Endothelial cell (in vitro differentiated cells): ENCODE measurements around the gene SIVA1. TPM values are rescaled to one million over a fixed set of nuclear protein-coding genes. Genes with fewer than 3 reads are reported as not detected.

Experiments
- DNase-seq: peaks from one replicate; pipeline ENCODE4 v3.0.0; 2021; ENCODE audit warnings: low spot score
- H3K27ac Mint-ChIP-seq: one replicate; pipeline ENCODE4 v1.8.0; 2021; ENCODE audit warnings: mixed read lengths, inconsistent platforms; ENCODE audit not compliant: unreplicated experiment
- H3K27me3 Mint-ChIP-seq: one replicate; pipeline ENCODE4 v1.8.0; 2021; ENCODE audit warnings: mild to moderate bottlenecking, moderate library complexity, mixed read lengths, inconsistent platforms; ENCODE audit not compliant: unreplicated experiment
- H3K36me3 Mint-ChIP-seq: one replicate; pipeline ENCODE4 v1.8.0; 2021; ENCODE audit warnings: mild to moderate bottlenecking, low read depth, mixed read lengths, inconsistent platforms; ENCODE audit not compliant: unreplicated experiment
- H3K4me1 Mint-ChIP-seq: one replicate; pipeline ENCODE4 v1.8.0; 2021; ENCODE audit warnings: mild to moderate bottlenecking, mixed read lengths, inconsistent platforms; ENCODE audit not compliant: unreplicated experiment
- H3K4me3 Mint-ChIP-seq: one replicate; pipeline ENCODE4 v1.8.0; 2021; ENCODE audit warnings: mild to moderate bottlenecking, mixed read lengths, inconsistent platforms; ENCODE audit not compliant: unreplicated experiment
- H3K9me3 Mint-ChIP-seq: one replicate; pipeline ENCODE4 v1.8.0; 2021; ENCODE audit warnings: mixed read lengths, inconsistent platforms; ENCODE audit not compliant: unreplicated experiment
- total RNA-seq: library from RNA; stranded (reverse); fragmentation: NEBNext Ultra II Directional; extraction: Animal tissue kit (Norgen Biotek cat#: 25700); gene quantifications from one replicate; pipeline ENCODE4 v1.2.1, GENCODE V29; 2021; ENCODE audit not compliant: unreplicated experiment
- TF ChIP-seq, protein P1 (sequence below): fragments of 200-600 bp; sonication (generic); IDR thresholded peaks from one replicate; pipeline ENCODE4 v1.5.0; 2021; ENCODE audit warnings: antibody characterized with exemption; ENCODE audit not compliant: unreplicated experiment

The SIVA1 gene
- total RNA-seq, 1 donor from 2014 or later, result 84.3 TPM

- H3K36me3 Mint-ChIP-seq, result peaks cover 14% of the 10 kb centered on the region
- H3K27ac Mint-ChIP-seq, result no peak overlapping the region
- no peak overlapping the region for H3K4me3 Mint-ChIP-seq
- TF ChIP-seq, protein P1, sequence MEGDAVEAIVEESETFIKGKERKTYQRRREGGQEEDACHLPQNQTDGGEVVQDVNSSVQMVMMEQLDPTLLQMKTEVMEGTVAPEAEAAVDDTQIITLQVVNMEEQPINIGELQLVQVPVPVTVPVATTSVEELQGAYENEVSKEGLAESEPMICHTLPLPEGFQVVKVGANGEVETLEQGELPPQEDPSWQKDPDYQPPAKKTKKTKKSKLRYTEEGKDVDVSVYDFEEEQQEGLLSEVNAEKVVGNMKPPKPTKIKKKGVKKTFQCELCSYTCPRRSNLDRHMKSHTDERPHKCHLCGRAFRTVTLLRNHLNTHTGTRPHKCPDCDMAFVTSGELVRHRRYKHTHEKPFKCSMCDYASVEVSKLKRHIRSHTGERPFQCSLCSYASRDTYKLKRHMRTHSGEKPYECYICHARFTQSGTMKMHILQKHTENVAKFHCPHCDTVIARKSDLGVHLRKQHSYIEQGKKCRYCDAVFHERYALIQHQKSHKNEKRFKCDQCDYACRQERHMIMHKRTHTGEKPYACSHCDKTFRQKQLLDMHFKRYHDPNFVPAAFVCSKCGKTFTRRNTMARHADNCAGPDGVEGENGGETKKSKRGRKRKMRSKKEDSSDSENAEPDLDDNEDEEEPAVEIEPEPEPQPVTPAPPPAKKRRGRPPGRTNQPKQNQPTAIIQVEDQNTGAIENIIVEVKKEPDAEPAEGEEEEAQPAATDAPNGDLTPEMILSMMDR, result no peak
- peaks cover 30% of the 10 kb centered on the region for H3K27me3 Mint-ChIP-seq
- H3K4me1 Mint-ChIP-seq, result peaks cover 2% of the 10 kb centered on the region
- H3K9me3 Mint-ChIP-seq, result no peaks in the 10 kb centered on the region
- DNase-seq, result no peak
These were observed 28.5 kb upstream of the SIVA1 start for GRCh38 chr14:104724407-104724980.

- Mint-ChIP-seq H3K9me3 (no peaks in the 10 kb centered on the region), H3K27ac (no peak overlapping the region), H3K4me3 (peak overlapping the region; percentile 69), H3K27me3 (peaks cover 25% of the 10 kb centered on the region), H3K4me1 (peaks cover 2% of the 10 kb centered on the region), H3K36me3 (peaks cover 7% of the 10 kb centered on the region)
- DNase-seq, result peak; percentile 50
- TF ChIP-seq, protein P1, result no peak
These were observed 27.8 kb upstream of the SIVA1 start for GRCh38 chr14:104724981-104725771.

- TF ChIP-seq, protein P1, result no peak
- Mint-ChIP-seq H3K9me3 (no peaks in the 10 kb centered on the region), H3K36me3 (peaks cover 7% of the 10 kb centered on the region), H3K4me1 (peaks cover 2% of the 10 kb centered on the region), H3K4me3 (no peak overlapping the region), H3K27ac (no peak overlapping the region), H3K27me3 (peaks cover 25% of the 10 kb centered on the region)
- no peak for DNase-seq
These were observed 27.0 kb upstream of the SIVA1 start for GRCh38 chr14:104725772-104726548.

DNA sequence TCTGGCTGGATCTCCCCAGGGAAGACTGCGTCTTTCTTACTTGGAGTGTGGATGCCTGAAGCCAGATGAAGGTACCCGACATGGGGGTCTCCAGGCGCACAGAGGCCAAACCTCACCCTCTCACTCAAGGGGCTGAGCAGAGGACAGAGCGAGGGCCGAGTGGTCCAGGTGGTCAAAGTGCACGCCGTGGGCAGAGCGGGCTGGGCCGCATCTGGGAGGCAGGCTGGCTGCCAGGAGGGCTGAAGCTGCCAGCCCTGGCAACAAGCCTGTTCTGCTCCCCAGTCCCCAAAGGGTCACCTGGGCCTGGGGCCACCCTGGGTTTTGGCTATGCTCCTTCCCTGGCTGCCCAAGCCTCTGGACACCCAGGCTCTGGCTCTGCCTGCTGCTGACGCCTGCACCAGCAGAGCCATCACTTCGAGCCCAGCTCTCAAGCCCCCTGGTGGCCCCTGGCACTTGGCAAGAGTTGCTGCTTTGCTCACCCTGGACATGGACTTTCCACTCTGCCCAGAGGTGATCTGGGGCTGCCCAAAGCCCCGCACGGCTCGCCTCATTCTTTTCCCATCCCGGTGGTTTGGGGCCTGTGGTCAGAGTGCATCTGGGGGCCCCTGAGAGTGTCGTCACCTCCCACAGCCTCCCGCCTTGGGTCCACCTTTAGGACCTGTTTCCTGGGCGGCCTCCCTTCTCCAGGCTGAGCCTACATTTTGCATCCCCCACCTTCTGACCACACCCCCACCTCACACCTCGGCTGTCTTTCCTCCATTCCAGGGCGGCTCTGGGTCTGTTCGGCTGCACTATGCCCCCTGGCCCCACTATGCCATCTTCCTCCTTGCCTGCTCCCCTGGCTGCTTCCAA, 26.1 kb upstream of the SIVA1 start:
- H3K36me3 Mint-ChIP-seq, result peaks cover 3% of the 10 kb centered on the region
- no peak overlapping the region for H3K27ac Mint-ChIP-seq
- H3K4me1 Mint-ChIP-seq, result peaks cover 2% of the 10 kb centered on the region
- no peaks in the 10 kb centered on the region for H3K9me3 Mint-ChIP-seq
- H3K27me3 Mint-ChIP-seq, result peaks cover 20% of the 10 kb centered on the region
- TF ChIP-seq, protein P1, result no peak
- peak; percentile 47 for DNase-seq
- peak overlapping the region; percentile 63 for H3K4me3 Mint-ChIP-seq
